NCI-H748 (cell line): ENCODE results near the gene CPT1C.
"Not testable (repeated sequence)": the region's sequence is repeated elsewhere in the genome, so short reads cannot be mapped to it uniquely, and the experiment has no call there.

ENCODE experiments used
- DNase-seq: peaks from one replicate; lab custom pipeline; 2025; ENCODE audit not compliant: unreplicated experiment; lab: John Stamatoyannopoulos, UW

CPT1C gene

DNA sequence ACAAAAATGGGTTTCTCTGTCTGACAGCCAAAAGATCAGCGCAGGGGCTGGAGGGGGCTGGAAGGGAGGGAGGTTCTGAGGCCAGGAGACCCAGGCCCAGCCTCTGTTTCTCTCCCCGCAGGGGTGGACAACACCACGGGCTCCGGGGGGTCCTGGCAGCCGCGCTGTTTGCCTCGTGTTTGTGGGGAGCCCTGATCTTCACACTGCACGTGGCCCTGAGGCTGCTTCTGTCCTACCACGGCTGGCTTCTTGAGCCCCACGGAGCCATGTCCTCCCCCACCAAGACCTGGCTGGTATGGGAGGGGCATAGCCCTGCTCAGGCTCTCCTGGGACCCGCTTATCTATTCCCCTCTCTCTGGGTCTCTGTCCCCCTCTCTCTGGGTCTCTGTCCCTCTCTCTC is 9.6 kb downstream of the CPT1C start:
- no peak for DNase-seq

DNA sequence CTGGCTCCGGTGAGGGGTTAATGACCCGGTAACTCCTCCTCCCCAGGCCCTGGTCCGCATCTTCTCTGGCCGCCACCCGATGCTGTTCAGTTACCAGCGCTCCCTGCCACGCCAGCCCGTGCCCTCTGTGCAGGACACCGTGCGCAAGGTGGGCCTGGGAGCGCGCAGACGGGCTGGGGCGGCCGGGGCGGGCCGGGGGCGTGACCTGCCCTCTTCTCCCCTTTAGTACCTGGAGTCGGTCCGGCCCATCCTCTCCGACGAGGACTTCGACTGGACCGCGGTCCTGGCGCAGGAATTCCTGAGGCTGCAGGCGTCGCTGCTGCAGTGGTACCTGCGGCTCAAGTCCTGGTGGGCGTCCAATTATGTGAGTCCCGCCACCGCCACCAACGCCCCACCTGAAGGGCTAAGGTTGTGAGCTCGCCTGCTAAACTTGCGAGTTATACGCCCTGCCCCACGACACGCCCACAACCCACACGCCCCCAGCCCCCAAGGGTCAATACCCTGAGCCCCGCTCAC is 10.4 kb downstream of the CPT1C start:
- peak; percentile 35 for DNase-seq

DNA sequence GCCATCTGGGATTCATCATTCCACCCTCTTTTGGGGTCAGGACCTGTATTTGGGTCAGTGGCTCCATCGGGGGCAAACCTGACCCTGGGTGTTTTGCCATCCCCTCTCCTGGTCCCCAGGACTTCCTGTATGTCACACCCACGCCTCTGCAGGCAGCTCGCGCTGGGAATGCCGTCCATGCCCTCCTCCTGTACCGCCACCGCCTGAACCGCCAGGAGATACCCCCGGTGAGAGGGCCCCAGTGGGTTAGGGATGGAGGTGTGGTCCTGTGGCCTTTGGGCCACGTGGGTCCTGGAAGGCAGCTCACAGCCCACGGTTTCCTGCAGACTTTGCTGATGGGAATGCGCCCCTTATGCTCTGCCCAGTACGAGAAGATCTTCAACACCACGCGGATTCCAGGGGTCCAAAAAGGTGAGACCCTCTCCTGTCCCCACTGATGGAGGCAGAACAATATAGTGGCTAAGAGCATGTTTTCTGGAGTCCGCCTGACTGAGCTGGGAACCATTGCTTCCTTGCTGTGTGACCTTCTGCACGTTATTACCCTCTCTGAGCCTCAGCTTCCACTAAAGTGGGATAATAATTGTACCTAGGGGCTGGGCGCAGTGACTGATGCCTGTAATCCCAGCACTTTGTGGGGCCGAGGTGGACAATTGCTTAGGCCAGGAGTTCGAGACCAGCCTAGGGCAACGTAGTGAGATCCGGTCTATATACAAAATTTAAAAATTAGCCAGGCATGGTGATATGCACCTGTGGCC is 14.1 kb downstream of the CPT1C start:
- no peak for DNase-seq

DNA sequence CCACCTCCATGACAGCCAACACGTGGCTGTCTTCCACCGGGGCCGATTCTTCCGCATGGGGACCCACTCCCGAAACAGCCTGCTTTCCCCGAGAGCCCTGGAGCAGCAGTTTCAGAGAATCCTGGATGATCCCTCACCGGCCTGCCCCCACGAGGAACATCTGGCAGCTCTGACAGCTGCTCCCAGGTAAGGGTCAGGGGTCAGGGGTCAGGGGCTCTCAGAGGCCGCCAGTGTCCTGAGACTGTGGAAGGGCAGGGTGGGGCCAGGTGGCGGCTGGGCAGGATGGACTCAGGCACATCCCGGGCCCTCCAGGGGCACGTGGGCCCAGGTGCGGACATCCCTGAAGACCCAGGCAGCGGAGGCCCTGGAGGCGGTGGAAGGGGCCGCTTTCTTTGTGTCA is 15.0 kb downstream of the CPT1C start:
- no peak for DNase-seq

DNA sequence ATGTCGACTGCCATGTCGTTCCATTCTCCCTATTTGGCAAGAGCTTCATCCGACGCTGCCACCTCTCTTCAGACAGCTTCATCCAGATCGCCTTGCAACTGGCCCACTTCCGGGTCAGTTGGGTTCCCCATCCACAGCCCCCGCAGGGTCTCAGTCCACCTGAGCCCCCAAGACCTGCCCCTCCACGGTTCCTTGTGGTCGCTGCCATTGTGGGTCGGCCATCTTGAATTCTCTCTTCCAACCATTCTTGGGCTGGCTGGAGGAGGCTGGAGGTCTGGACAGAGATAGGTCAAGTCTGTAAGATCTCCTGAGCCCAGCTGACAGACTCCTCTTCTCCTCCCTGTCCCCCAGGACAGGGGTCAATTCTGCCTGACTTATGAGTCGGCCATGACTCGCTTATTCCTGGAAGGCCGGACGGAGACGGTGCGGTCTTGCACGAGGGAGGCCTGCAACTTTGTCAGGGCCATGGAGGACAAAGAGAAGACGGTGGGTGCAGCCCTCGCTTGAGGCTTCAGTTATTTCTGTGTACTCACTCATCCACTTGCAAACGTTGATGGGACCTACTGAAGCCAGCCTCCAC is 19.5 kb downstream of the CPT1C start:
- DNase-seq: no peak

DNA sequence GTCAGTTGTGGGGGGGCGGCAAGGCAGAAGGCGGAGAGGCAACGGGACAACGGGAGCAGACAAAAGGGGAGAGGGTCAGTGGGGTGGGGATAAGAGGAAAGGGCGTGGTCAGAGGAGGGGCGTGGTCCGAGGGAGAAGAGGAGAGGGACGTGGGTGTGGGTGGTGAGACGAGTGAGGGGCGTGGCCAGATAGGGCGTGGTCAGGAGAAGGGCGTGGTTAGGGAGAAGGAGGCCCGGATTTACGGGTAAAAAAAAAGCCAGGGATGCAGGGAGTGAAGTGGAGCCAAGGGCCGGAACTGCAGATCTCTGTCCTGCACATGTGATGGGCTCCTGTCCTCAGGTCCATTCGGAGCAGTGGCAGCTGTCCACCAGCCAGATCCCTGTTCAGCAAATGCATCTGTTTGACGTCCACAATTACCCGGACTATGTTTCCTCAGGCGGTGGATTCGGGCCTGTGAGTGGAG is 21.5 kb downstream of the CPT1C start:
- DNase-seq: peak; percentile 70

DNA sequence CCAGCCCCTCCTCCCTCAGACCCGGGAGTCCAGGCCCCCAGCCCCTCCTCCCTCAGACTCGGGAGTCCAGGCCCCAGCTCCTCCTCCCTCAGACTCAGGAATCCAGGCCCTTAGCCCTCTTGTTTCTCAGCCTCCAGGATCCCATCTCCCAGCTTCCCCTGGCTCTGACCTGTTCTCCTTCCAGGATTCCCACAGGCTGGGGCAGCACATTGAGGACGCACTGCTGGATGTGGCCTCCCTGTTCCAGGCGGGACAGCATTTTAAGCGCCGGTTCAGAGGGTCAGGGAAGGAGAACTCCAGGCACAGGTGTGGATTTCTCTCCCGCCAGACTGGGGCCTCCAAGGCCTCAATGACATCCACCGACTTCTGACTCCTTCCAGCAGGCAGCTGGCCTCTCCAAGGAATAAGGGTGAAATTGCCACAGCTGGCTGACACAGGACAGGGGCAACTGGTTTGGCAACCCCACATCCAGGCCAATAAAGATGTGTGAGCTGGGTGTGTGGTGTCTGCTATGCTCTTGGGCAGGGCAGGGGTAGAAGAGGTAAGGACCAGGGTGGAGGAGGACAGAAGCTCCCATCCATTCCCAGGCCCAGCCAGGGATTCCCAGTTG is 22.4 kb downstream of the CPT1C start:
- no peak for DNase-seq

DNA sequence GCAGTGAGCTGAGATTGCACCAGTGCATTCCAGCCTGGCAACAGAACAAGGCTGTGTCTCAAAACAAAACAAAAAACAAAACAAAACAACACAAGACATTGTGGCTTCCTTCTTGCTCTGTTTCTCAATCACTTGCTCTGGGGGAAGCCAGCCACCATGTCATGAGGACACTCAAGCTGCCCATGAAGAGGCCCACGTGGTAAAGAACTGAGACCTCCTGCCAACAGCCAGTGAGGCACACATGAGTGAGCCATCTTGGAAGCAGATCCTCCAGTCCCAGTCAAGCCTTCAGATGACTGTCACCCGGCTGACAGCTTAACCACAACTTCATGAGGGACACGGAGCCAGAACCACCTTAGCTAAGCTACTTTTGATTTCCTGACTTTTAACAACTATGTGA is 25.2 kb downstream of the CPT1C start:
- DNase-seq: no peak

DNA sequence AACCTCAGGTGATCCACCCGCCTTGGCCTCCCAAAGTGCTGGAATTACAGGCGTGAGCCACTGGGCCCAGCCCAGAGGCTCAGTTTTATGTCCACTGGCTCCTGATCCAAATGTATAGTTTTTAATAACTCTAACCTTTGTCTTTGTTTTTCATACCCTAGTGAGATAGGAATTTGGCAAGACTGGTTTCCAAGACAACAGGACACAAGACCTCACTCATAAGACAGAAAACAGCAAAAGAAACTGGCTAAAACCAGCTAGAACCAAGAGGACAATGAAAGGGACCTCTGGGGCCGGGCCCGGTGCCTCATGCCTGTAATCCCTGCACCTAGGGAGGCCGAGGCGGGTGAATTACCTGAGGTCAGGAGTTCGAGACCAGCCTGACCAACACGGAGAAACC is 27.6 kb downstream of the CPT1C start:
- no peak for DNase-seq

DNA sequence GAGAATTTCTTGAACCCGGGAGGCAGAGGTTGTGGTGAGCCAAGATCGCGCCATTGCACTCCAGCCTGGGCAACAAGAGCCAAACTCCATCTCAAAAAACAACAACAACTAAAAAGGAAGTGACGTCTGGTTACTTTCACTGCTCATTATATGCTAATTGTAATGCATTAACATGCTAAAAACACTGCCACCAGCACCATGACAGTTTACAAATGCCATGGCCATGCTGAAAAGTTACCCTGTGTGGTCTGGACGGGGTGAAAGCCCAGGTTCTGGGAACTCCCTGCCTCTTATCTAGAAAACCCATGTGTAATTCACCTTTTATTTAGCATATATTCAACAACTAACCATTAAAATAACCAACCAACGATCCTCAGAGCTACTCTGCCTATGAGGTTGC is 28.1 kb downstream of the CPT1C start:
- no peak for DNase-seq

DNA sequence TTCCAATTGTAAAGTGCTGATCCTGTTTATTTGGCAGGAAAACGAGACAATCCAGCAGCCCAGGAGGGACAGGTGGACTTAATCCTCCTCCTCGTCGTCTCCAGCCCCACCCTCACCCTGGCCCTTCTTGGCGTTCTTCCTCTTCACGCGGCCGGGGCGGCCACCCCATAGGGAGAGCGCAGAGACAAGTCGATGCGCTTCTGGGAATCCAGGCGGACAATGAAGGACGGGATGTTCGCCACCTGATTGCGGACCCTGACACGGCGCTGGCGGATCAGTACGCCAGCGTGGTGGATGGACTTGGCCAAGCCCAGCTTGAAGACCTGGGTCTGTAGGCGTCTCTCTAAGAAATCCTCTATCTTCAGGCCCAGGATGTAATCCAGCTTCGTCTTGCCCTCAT is 28.5 kb downstream of the CPT1C start:
- not testable (repeated sequence) for DNase-seq

DNA sequence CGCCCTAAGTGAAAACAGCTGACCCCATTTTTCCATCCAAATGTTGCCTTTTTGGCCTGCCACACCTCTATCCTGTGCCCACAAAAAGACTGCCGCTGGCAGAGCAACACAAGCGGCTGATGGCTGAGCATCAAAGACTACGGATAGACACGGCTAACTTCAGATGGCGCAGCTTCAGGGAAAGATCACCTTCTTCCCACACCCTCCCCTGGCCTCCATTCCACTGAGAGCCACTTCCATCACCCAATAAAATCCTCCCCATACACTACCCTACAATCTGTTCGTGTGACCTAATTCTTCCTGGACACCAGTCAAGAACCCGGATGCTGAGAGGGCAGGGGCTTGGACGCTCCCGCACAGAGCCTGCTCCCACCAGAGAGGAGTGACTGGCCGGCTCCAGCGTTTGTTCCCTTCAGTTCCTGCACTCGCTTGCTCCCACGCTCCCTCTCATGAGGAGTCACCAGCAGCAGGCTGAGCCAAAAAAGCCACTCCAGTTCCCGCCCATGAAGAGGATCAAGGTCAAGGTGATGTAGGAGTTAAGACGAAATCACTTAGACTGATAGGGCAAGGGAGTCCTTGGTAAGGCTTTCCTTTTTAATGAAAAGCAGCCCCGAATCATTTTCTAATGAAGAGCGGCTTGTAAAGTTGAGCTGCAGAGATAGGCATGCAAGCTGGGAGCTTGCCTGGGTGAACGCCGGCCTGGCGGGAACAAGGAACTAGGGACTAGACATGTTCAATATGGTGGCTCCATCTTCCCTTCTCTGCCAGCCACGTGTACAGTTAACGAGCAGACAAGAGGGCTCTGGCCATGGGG is 36.5 kb downstream of the CPT1C start:
- DNase-seq: no peak

DNA sequence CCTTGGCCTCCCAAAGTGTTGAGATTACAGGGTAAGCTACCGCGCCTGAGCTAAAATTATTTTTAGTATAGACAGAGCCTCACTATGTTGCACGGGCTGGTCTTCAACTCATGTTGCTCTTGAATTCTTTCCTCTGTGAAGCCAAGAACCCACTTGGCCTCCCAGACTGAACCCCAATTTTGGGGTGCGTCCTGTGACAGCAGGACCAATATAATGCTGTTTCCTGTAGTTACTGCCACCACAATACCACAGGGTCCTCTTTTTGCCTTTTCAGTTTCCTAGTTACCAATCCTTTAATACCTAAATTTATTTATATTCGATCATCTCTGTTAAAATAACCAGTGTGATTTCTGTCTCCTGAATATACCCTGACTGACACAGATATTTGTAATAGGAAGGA is 39.2 kb downstream of the CPT1C start:
- DNase-seq: no peak

DNA sequence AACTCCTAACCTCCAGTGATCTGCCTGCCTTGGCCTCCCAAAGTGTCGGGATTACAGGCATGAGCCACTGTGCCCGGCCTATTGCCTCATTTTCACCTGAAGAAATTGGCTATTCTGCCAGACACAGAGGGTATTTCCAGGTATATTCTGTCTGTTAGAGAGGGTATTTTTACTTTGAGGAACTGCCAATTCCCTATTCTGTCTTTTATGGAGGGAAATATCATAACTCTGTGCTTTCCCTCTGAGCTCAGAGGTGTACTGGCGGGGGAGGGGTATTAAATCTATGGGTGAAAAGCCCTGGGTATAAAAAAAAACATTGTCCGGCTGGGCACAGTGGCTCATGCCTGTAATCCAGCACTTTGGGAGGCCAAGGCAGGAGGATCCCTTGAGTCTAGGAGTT is 47.4 kb downstream of the CPT1C start:
- DNase-seq: no peak

DNA sequence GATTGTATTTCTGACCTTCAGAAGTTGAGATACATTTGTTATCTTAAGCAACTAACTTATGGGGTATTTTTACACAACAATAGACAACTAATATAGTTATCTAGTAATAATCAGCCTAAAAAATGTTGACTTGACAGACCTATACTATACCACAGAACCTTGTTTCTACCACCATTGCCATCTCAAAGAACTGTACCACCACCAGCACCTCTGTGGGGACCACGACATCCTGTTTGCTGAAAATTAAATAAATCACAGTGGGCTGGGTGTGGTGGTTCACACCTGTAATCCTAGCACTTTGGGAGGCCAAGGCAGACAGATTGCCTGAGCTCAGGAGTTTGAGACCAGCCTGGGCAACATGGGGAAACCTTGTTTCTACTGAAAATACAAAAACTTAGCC is 48.2 kb downstream of the CPT1C start:
- no peak for DNase-seq

DNA sequence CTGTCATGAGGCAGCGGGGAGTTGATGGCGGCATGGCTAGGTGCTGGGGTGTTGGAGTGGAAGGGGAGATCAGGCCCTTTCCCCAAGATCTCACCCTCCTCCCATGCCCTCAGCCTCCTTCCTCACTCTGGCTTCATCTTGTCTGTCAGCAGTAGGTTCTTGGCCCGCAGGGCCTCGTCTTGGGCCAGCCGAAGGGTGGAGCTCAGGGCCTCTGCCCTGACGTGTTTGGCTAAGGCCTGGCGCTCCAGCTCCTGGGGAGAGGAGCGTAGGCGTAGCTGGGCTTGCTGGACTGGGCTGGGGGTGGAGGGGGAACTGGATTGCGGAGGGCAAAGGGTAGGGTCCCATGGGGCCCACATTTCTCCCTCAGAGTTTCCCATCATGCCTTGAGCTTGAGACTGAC is 49.0 kb downstream of the CPT1C start:
- no peak for DNase-seq

DNA sequence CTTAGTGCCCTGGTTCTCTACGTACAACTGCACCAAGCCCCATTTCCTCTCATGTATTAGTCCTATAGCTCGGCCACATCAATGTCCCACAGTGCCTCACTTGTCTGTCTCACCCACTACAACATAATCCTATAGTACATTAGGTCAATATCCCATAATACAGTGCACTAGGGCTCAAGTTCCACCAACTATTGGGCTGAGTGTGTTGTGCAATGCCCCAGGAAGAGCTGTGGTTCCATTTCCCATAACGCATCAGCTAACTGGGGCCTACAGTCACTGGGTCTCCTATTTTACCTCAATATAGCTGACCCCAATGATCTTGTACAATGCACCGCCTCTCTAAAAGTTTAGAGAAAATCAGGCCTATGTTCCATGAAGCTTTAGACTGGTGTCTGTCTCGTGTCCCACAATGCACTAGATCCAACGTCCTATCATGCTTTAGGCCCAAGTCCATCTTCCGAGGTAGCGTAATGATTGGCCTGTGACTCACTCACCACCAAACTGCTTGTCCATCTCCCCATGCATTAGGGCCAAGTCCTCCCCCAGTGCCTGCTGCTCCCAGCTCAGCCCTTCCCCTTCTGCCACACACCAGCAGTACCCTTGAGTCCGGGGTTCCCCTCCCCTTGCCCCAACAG is 50.4 kb downstream of the CPT1C start:
- no peak for DNase-seq

DNA sequence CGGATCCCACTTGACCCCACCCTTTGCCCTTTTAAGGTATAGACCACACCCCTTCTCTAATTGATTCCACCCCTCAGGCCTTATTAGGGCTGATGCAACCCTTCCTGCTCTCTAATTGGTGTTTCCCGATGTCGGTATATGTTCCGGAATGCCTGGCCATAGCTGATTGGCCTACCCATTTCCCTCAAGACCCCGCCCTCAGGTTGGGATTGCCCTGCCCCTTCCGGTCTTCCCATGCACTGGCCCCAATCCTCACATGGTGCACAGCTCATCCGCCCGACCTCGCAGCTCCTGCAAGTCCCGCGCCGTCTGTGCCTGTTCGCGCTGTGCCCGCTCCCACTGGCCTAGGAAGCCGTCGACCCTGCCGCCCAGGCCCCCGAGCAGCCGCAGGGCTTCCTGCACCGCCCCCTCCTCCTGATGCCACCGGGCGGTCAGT is 54.0 kb downstream of the CPT1C start:
- no peak for DNase-seq

DNA sequence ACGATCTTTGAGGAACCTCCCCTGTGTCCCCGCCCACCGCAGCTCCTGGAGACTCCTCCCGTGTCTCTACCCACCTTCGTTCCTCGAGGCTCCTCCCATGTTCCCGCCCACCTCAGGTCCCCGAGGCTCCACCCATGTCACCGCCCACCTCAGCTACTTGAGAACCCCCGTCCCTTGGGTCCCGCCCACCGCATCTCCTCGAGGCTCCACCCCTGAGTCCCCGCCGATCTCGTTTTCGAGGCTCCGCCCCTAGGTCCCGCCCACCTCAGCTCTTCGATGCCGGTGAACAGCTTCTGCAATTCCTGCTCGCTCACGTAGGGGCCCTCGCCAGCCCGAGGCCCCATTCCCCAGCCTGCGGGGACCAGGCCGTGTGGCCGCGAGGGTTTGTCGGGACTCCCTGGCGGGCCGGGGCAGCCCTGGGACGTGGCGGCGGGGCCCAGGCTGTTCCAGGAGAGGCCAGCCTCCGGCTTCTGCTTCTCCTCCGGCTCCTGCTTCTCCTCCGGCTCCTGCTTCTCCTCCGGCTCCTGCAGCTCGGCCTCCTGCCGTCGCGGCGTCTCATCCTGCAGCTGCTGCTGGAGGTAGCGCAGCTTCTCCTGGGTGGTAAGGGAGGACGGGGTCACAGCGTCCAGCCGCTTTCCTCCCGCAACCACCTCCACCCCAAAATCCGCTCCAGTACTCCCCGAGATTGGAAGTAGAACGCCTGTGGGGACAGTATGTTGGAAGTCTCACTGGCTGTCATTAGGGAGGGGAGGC is 55.5 kb downstream of the CPT1C start:
- peak; percentile 29 for DNase-seq

DNA sequence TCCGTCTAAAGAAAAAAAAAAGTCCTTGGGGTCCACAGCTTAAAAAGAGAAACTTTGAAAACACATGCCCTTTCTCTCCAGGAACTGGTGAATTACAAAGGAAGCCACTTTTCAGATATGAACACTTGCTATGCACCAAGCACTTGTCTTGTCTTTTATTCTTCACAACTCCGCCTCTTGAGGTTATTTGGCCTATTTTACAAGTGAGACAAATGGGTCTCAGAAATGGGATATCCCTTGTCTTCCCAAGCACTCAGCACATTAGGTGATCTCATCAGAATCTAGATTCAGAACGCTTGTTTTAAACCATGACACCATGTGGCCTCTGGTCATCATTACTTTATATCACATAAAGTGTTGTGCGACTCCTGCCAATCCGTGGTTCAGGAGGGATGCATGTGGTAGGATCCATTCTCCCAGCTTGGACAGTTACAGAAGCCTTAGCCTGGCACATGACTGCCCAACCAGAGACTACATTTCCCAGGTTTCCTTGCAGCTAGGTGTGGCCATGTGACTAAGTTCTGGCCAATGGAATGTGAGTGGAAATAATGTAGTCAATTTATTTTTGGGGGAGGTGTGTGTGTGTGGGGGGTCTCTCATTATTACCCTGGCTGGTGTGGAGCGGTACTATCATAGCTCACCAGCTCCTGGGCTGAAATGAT is 58.3 kb downstream of the CPT1C start:
- no peak for DNase-seq
